ENCODE data around the gene SPATA12.
"Not testable (repeated sequence)": the region's sequence is repeated elsewhere in the genome, so short reads cannot be mapped to it uniquely, and the experiment has no call there.

Gene SPATA12

GRCh38 chr3:57078635-57079473 lies 18.4 kb downstream of the SPATA12 start:
- TF ChIP-seq CTCF (IDR thresholded peaks at IDR 0.05; ENCODE audit: low read depth, low read length, missing control alignments) = no peak
- H3K4me3 ChIP-seq (ENCODE audit: low read depth, low read length) = peak overlapping the region; percentile 50
- no peak for DNase-seq (ENCODE audit: low read depth)

GRCh38 chr3:57079474-57079831 lies 19.0 kb downstream of the SPATA12 start:
- H3K4me3 ChIP-seq (ENCODE audit: low read depth, low read length) = peak overlapping the region; percentile 32; the same call in 1 of the 2 replicates
- TF ChIP-seq CTCF (IDR thresholded peaks at IDR 0.05; ENCODE audit: low read depth, low read length, missing control alignments) = no peak

GRCh38 chr3:57080171-57080570 lies 19.7 kb downstream of the SPATA12 start:
- H3K4me3 ChIP-seq (ENCODE audit: low read depth, low read length) = no peak overlapping the region
- no peak for DNase-seq (ENCODE audit: low read depth)
- TF ChIP-seq CTCF (IDR thresholded peaks at IDR 0.05; ENCODE audit: low read depth, low read length, missing control alignments) = no peak

More at GRCh38 chr3:57079474-57079831, 19.0 kb downstream of the SPATA12 start:
- no peak for DNase-seq (ENCODE audit: low read depth)

- DNase-seq (ENCODE audit: low read depth) = no peak
- no peak for TF ChIP-seq CTCF (IDR thresholded peaks at IDR 0.05; ENCODE audit: low read depth, low read length, missing control alignments)
- no peak overlapping the region for H3K4me3 ChIP-seq (ENCODE audit: low read depth, low read length)
These were observed 20.7 kb downstream of the SPATA12 start for GRCh38 chr3:57081173-57081572.

- DNase-seq (ENCODE audit: low read depth) = no peak
- TF ChIP-seq CTCF (IDR thresholded peaks at IDR 0.05; ENCODE audit: low read depth, low read length, missing control alignments) = no peak
- no peak overlapping the region for H3K4me3 ChIP-seq (ENCODE audit: low read depth, low read length)
These were observed 22.0 kb downstream of the SPATA12 start for GRCh38 chr3:57082481-57082880.

GRCh38 chr3:57083266-57083995 lies 23.0 kb downstream of the SPATA12 start:
- not testable (repeated sequence) for DNase-seq (ENCODE audit: low read depth); H3K4me3 ChIP-seq (ENCODE audit: low read depth, low read length)

- H3K4me3 ChIP-seq (ENCODE audit: low read depth, low read length) = no peak overlapping the region
- no peak for TF ChIP-seq CTCF (IDR thresholded peaks at IDR 0.05; ENCODE audit: low read depth, low read length, missing control alignments)
- no peak for DNase-seq (ENCODE audit: low read depth)
These were observed 24.7 kb downstream of the SPATA12 start for GRCh38 chr3:57085211-57085610.
